AG10803 (cell line): ENCODE measurements around the gene SLC7A4.

Experiments used
- DNase-seq: peaks from one replicate; pipeline ENCODE4 v3.0.0; 2010; ENCODE audit warnings: low read depth
- H3K4me3 ChIP-seq: 2 replicates; pipeline ENCODE4 v1.5.1; 2011; ENCODE audit warnings: mild to moderate bottlenecking, low read length, control low read depth
- TF ChIP-seq, protein P1 (sequence below): conservative IDR thresholded peaks from 2 replicates; pipeline ENCODE4 v1.5.1; 2011; ENCODE audit warnings: mild to moderate bottlenecking, low read length, control low read depth, inconsistent platforms

Gene SLC7A4

GRCh38 chr22:20996031-20996410, 36.3 kb downstream of the SLC7A4 start:
- DNase-seq: no peak
- H3K4me3 ChIP-seq: no peak overlapping the region
- TF ChIP-seq, protein P1, sequence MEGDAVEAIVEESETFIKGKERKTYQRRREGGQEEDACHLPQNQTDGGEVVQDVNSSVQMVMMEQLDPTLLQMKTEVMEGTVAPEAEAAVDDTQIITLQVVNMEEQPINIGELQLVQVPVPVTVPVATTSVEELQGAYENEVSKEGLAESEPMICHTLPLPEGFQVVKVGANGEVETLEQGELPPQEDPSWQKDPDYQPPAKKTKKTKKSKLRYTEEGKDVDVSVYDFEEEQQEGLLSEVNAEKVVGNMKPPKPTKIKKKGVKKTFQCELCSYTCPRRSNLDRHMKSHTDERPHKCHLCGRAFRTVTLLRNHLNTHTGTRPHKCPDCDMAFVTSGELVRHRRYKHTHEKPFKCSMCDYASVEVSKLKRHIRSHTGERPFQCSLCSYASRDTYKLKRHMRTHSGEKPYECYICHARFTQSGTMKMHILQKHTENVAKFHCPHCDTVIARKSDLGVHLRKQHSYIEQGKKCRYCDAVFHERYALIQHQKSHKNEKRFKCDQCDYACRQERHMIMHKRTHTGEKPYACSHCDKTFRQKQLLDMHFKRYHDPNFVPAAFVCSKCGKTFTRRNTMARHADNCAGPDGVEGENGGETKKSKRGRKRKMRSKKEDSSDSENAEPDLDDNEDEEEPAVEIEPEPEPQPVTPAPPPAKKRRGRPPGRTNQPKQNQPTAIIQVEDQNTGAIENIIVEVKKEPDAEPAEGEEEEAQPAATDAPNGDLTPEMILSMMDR: no peak

DNA sequence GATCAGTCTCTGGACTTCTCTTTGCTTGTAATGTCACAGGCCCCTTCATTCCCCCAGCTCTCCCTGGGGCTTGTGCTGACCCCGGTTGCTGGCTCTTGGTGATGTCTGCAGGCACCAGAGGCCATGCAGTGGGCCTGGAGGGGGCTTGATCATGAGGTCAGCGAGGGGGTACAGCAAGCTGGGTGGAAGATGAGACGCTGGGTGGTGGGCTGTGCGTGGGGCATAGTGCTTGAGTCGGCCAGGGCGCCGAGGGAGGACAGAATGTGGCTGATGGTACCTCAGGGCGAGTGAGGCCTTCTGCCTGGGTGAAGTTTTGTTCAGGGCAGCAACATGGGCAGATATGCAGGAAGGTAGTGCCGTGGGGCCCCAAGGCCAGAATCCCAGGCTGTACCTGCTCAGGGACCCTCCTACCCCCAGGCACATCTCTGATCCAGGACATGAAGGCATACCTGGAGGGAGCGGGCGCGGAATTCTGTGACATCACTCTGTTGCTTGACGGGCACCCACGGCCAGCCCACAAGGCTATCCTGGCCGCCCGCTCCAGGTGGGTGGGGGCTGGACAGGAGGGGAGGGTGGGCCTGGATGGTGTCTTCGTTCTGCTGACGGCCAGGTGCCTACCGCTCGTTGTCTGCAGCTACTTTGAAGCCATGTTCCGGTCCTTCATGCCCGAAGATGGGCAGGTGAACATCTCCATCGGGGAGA, 36.9 kb downstream of the SLC7A4 start:
- no peak for DNase-seq
- H3K4me3 ChIP-seq: no peak overlapping the region
- TF ChIP-seq, protein P1: no peak

DNA sequence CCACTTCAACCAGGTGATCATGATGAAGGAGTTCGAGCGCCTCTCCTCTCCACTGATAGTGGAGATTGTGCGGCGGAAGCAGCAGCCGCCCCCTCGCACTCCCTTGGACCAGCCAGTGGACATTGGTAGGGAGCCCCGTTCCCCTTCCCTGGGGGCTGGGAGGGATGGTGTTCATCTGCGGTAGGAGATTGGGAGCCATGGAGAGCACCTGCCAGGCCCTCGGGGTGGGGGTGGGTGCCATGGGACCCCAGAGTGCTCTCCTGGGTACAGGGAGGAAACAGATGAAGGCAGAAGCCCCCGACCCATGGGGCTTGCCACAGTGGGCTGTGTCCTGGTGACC, 37.5 kb downstream of the SLC7A4 start:
- H3K4me3 ChIP-seq: no peak overlapping the region
- DNase-seq: no peak
- TF ChIP-seq, protein P1: no peak

DNA sequence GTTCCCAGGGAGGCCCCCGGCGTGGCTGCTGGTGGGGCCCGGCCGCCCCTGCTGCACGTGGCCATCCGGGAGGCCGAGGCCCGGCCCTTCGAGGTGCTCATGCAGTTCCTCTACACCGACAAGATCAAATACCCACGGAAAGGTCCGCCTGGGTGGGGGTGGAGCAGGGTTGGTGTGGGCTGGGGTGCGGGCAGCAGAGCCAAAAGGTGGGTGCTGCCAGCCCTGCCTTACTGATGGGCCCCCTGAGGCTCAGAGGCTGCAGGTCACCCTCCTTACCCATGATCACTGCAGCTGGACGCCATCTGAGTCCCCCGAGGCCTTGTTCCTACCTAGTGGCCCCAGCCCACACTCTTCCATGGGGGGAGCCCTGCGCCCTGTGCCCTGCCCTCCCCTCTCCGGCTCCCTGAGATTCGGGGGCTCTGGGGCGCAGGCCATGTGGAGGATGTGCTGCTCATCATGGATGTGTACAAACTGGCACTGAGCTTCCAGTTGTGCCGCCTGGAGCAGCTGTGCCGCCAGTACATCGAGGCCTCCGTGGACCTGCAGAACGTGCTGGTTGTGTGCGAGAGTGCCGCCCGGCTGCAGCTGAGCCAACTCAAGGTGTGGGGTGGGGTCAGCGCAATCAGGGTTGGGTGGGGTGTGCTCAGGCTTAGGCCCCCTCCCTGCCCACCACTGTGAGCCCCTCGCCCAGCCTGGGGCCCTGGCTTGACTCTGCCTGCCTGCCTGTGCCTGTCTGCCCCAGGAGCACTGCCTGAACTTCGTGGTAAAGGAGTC, 38.0 kb downstream of the SLC7A4 start:
- H3K4me3 ChIP-seq: no peak overlapping the region
- TF ChIP-seq, protein P1: no peak
- no peak for DNase-seq

GRCh38 chr22:20993304-20994127, 38.8 kb downstream of the SLC7A4 start:
- DNase-seq: no peak
- no peak overlapping the region for H3K4me3 ChIP-seq
- TF ChIP-seq, protein P1: no peak

GRCh38 chr22:20992456-20993303, 39.7 kb downstream of the SLC7A4 start:
- DNase-seq: no peak
- H3K4me3 ChIP-seq: no peak overlapping the region
- TF ChIP-seq, protein P1: no peak
